ENCODE data around the gene CPZ.

CPZ gene

DNA sequence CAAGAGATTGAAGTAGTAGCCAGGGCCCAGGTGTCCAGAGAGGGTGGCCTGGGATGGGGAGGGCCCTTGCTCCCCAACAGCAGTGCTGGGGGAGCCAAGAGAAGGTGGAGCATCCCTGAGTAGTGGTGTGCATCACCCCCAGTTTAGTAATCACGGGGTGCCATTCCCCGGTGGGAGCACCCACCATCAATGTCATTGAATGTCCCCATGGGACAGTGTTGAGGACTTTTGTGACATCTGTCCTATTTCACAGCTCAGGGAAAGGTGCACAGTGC lies 4.4 kb upstream of the CPZ start:
- Histone ChIP-seq H3K9me2 (replicated peaks; ENCODE audit: insufficient read depth, low read length) (no peaks in the 10 kb centered on the region), H3K27me3 (replicated peaks; ENCODE audit: insufficient read depth, low read length) (peaks cover 96% of the 10 kb centered on the region), H3K79me2 (ENCODE audit: low read length) (no peaks in the 10 kb centered on the region), H2AFZ (ENCODE audit: low read length) (no peak overlapping the region), H3K36me3 (replicated peaks; ENCODE audit: insufficient read depth, low read length) (no peaks in the 10 kb centered on the region), H3K9me3 (replicated peaks; ENCODE audit: insufficient read depth, low read length) (no peaks in the 10 kb centered on the region), H3K4me3 (ENCODE audit: low read length) (no peak overlapping the region), H3F3A (ENCODE audit: insufficient read depth, low read length) (no peaks in the 10 kb centered on the region), H3K9ac (ENCODE audit: low read length) (no peak overlapping the region), H3K4me2 (ENCODE audit: low read depth, low read length) (no peak overlapping the region), H3K4me1 (ENCODE audit: low read length) (no peaks in the 10 kb centered on the region), H3K27ac (ENCODE audit: low read length) (no peak overlapping the region), H4K20me1 (ENCODE audit: insufficient read depth, low read length) (no peaks in the 10 kb centered on the region)
- no peak for TF ChIP-seq EZH2 (optimal IDR thresholded peaks at IDR 0.05; ENCODE audit: low read depth, low read length)
- TF ChIP-seq EZH2phosphoT487 (IDR thresholded peaks at IDR 0.05; ENCODE audit: low read length): no peak
- TF ChIP-seq, protein P1, sequence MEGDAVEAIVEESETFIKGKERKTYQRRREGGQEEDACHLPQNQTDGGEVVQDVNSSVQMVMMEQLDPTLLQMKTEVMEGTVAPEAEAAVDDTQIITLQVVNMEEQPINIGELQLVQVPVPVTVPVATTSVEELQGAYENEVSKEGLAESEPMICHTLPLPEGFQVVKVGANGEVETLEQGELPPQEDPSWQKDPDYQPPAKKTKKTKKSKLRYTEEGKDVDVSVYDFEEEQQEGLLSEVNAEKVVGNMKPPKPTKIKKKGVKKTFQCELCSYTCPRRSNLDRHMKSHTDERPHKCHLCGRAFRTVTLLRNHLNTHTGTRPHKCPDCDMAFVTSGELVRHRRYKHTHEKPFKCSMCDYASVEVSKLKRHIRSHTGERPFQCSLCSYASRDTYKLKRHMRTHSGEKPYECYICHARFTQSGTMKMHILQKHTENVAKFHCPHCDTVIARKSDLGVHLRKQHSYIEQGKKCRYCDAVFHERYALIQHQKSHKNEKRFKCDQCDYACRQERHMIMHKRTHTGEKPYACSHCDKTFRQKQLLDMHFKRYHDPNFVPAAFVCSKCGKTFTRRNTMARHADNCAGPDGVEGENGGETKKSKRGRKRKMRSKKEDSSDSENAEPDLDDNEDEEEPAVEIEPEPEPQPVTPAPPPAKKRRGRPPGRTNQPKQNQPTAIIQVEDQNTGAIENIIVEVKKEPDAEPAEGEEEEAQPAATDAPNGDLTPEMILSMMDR (IDR thresholded peaks at IDR 0.05; ENCODE audit: low read length): no peak
- DNase-seq: no peak

DNA sequence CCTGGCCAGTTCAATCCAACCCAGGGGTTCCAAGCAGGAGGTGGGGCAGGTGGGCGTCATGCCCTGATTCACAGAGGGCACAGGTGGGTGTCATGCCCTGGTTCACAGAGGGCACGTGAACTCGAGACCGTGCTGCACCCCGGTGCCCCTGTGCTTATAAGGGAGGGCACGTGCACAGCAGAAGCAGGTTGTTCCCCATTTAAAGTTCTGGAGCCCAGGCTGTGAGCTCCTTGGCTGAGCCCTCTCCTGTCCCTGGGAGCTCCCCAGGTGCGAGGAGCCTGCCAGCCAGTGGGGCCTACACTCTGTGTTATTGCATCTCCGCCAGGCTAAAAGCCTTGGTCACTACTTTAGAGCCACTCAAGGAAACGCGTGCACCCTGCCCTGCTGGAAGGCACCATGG lies 3.2 kb upstream of the CPZ start:
- TF ChIP-seq, protein P1 (IDR thresholded peaks at IDR 0.05; ENCODE audit: low read length): no peak
- no peak for TF ChIP-seq EZH2 (optimal IDR thresholded peaks at IDR 0.05; ENCODE audit: low read depth, low read length)
- no peak for TF ChIP-seq EZH2phosphoT487 (IDR thresholded peaks at IDR 0.05; ENCODE audit: low read length)
- no peaks in the 10 kb centered on the region for H3K36me3 ChIP-seq (replicated peaks; ENCODE audit: insufficient read depth, low read length)
- DNase-seq: no peak
- H3K9me2 ChIP-seq (replicated peaks; ENCODE audit: insufficient read depth, low read length): no peaks in the 10 kb centered on the region
- no peak overlapping the region for H3K9ac ChIP-seq (ENCODE audit: low read length)
- no peak overlapping the region for H3K4me2 ChIP-seq (ENCODE audit: low read depth, low read length)
- peaks cover 99% of the 10 kb centered on the region for H3K27me3 ChIP-seq (replicated peaks; ENCODE audit: insufficient read depth, low read length)
- H3K4me3 ChIP-seq (ENCODE audit: low read length): no peak overlapping the region
- no peak overlapping the region for H3K27ac ChIP-seq (ENCODE audit: low read length)
- no peaks in the 10 kb centered on the region for H3K9me3 ChIP-seq (replicated peaks; ENCODE audit: insufficient read depth, low read length)
- no peaks in the 10 kb centered on the region for H3F3A ChIP-seq (ENCODE audit: insufficient read depth, low read length)
- no peaks in the 10 kb centered on the region for H3K4me1 ChIP-seq (ENCODE audit: low read length)
- H3K79me2 ChIP-seq (ENCODE audit: low read length): no peaks in the 10 kb centered on the region
- no peak overlapping the region for H2AFZ ChIP-seq (ENCODE audit: low read length)
- no peaks in the 10 kb centered on the region for H4K20me1 ChIP-seq (ENCODE audit: insufficient read depth, low read length)

DNA sequence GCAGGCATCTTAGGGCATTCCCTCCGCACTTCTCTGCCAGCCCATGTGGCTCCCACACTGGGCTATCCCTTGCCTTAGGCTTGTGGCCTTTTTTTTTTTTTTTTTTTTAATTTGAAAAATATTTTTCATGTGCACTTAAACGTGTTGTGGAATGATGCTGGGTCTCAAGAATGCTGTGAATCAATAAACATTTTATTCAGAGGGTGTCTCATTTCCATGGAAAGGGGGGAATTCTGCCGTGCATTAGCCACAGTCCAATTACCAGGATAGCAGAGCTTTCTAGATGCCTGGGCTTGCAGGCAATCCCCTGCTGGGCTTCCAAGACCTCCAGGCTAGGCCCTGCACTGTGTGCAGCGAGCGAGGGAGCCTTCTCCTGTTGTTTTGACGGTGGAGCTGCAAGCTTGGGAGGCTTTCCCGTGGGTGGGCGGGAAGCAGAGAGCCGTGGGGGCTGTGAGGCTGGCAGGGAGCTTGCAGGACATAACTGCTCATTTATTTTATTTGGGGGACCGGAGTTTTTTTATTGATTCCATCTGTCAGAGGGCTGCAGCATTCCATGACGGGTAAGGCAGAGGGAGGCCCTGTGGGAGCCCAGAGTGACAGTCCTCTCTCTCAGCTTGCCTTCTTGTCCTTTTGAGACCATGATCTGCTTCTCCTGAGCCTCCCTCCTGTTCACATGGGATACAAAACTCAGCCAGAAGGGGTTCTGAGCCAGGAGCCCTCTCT lies 2.6 kb upstream of the CPZ start:
- H3K79me2 ChIP-seq (ENCODE audit: low read length): no peaks in the 10 kb centered on the region
- DNase-seq: no peak
- TF ChIP-seq EZH2phosphoT487 (IDR thresholded peaks at IDR 0.05; ENCODE audit: low read length) (no peak), EZH2 (optimal IDR thresholded peaks at IDR 0.05; ENCODE audit: low read depth, low read length) (no peak)
- TF ChIP-seq, protein P1 (IDR thresholded peaks at IDR 0.05; ENCODE audit: low read length): no peak
- no peaks in the 10 kb centered on the region for H3F3A ChIP-seq (ENCODE audit: insufficient read depth, low read length)
- no peak overlapping the region for H2AFZ ChIP-seq (ENCODE audit: low read length)
- no peak overlapping the region for H3K4me3 ChIP-seq (ENCODE audit: low read length)
- no peak overlapping the region for H3K4me2 ChIP-seq (ENCODE audit: low read depth, low read length)
- peaks cover 97% of the 10 kb centered on the region for H3K27me3 ChIP-seq (replicated peaks; ENCODE audit: insufficient read depth, low read length)
- no peaks in the 10 kb centered on the region for H3K4me1 ChIP-seq (ENCODE audit: low read length)
- H3K9ac ChIP-seq (ENCODE audit: low read length): no peak overlapping the region
- no peak overlapping the region for H3K27ac ChIP-seq (ENCODE audit: low read length)
- H3K9me2 ChIP-seq (replicated peaks; ENCODE audit: insufficient read depth, low read length): no peaks in the 10 kb centered on the region
- H4K20me1 ChIP-seq (ENCODE audit: insufficient read depth, low read length): no peaks in the 10 kb centered on the region
- no peaks in the 10 kb centered on the region for H3K36me3 ChIP-seq (replicated peaks; ENCODE audit: insufficient read depth, low read length)
- H3K9me3 ChIP-seq (replicated peaks; ENCODE audit: insufficient read depth, low read length): no peaks in the 10 kb centered on the region
